Thoracic aorta (tissue), 2 donors: ENCODE results near the gene PPP2R2D. TPM values are rescaled to one million over a fixed set of nuclear protein-coding genes. Genes with fewer than 3 reads are reported as not detected.
A peak's percentile ranks its signal among the peaks of the same experiment; 100 is the strongest.

Source experiments
- ATAC-seq: fragments of 150-250 bp; one replicate; pipeline ENCODE4 v1.8.0; 2017; ENCODE audit warnings: low read depth; ENCODE audit not compliant: insufficient number of reproducible peaks, low FRiP score
- DNase-seq: peaks from one replicate; pipeline ENCODE4 v3.0.0-alpha.2; 2020; ENCODE audit warnings: low spot score
- H3K27ac ChIP-seq, 2 donors: fragments of 200-600 bp; sonication (generic); 1 replicate in 1 of 2; 2 replicates in 1 of 2; pipeline ENCODE4 v1.5.1; 2016; ENCODE audit warnings: mild to moderate bottlenecking in 2 of 2, moderate library complexity in 2 of 2
- H3K27me3 ChIP-seq: fragments of 200-600 bp; sonication (generic); replicated peaks from 2 replicates; pipeline ENCODE4 v1.6.0; 2016; ENCODE audit warnings: mild to moderate bottlenecking; ENCODE audit not compliant: insufficient read depth
- H3K36me3 ChIP-seq: fragments of 200-600 bp; sonication (generic); one replicate; pipeline ENCODE4 v1.5.1; 2016
- H3K4me1 ChIP-seq, 2 donors: fragments of 200-600 bp; sonication (generic); 1 replicate in 1 of 2; 2 replicates in 1 of 2; pipeline versions ENCODE4 v1.5.1 to v1.6.0; 2016; ENCODE audit warnings: low read depth in 2 of 2, mild to moderate bottlenecking in 1 of 2; ENCODE audit not compliant: control insufficient read depth in 1 of 2
- H3K4me3 ChIP-seq: fragments of 200-600 bp; sonication (generic); 2 replicates; pipeline ENCODE4 v1.5.1; 2016; ENCODE audit warnings: mild to moderate bottlenecking
- H3K9me3 ChIP-seq: fragments of 200-600 bp; sonication (generic); 2 replicates; pipeline ENCODE4 v1.5.1; 2016
- total RNA-seq, 2 donors: library from RNA; depleted of rRNA; stranded (reverse); fragments of >200 nt; gene quantifications; one replicate each; pipeline versions ENCODE4 v1.1.0 to v1.2.3, GENCODE V29; 2016
- TF ChIP-seq, protein P1 (sequence below): fragments of 200-600 bp; sonication (generic); IDR thresholded peaks from one replicate; pipeline ENCODE4 v1.5.1; 2019; ENCODE audit warnings: antibody characterized with exemption

The PPP2R2D gene
- total RNA-seq, 2 donors from 2014 or later = 23.0 to 34.1 TPM

- ATAC-seq = no peak
- no peak for DNase-seq
- no peaks in the 10 kb centered on the region for H3K27me3 ChIP-seq
- no peak overlapping the region for H3K27ac ChIP-seq
- TF ChIP-seq, protein P1, sequence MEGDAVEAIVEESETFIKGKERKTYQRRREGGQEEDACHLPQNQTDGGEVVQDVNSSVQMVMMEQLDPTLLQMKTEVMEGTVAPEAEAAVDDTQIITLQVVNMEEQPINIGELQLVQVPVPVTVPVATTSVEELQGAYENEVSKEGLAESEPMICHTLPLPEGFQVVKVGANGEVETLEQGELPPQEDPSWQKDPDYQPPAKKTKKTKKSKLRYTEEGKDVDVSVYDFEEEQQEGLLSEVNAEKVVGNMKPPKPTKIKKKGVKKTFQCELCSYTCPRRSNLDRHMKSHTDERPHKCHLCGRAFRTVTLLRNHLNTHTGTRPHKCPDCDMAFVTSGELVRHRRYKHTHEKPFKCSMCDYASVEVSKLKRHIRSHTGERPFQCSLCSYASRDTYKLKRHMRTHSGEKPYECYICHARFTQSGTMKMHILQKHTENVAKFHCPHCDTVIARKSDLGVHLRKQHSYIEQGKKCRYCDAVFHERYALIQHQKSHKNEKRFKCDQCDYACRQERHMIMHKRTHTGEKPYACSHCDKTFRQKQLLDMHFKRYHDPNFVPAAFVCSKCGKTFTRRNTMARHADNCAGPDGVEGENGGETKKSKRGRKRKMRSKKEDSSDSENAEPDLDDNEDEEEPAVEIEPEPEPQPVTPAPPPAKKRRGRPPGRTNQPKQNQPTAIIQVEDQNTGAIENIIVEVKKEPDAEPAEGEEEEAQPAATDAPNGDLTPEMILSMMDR = no peak
- H3K36me3 ChIP-seq = no peaks in the 10 kb centered on the region
- no peaks in the 10 kb centered on the region for H3K9me3 ChIP-seq
- peak overlapping the region; percentile 96 for H3K4me3 ChIP-seq
- peaks cover 9 to 29% of the 10 kb centered on the region in 2 donors for H3K4me1 ChIP-seq
These were observed 78.5 kb downstream of the PPP2R2D start for GRCh38 chr10:131979336-131979735.

DNA sequence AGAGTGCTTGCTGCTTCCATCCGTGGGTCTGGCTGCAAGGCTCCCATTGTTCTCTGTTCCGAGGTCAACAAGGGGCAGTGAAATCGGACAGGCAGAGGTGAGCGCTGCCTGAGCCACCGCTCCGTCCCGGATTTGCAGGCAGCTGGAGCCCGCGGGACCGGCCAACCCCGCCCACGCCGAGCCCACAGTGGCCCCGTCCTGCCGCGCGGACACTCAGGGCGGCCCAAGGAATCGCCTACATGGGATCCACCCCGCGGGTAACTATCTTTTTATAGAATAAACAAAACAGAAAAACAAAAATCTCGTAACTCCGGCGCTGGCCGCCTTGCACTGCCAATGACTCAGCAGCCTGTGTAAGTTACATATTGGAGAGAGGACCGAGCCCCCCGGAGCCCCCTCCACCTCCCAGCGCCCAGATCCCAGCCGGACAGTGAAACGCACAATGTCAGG lies 79.0 kb downstream of the PPP2R2D start:
- H3K36me3 ChIP-seq = no peaks in the 10 kb centered on the region
- TF ChIP-seq, protein P1 = no peak
- no peak overlapping the region for H3K27ac ChIP-seq
- DNase-seq (no peak), ATAC-seq (no peak)
- peak overlapping the region; percentile 96 for H3K4me3 ChIP-seq
- no peaks in the 10 kb centered on the region for H3K9me3 ChIP-seq
- H3K4me1 ChIP-seq = peaks cover 9 to 29% of the 10 kb centered on the region in 2 donors
- no peaks in the 10 kb centered on the region for H3K27me3 ChIP-seq

- H3K27me3 ChIP-seq = no peaks in the 10 kb centered on the region
- DNase-seq (no peak), ATAC-seq (no peak)
- TF ChIP-seq, protein P1 = no peak
- peaks cover 9 to 29% of the 10 kb centered on the region in 2 donors for H3K4me1 ChIP-seq
- H3K4me3 ChIP-seq = peak overlapping the region; percentile 96
- no peaks in the 10 kb centered on the region for H3K36me3 ChIP-seq
- H3K9me3 ChIP-seq = no peaks in the 10 kb centered on the region
- no peak overlapping the region for H3K27ac ChIP-seq
These were observed 79.5 kb downstream of the PPP2R2D start for GRCh38 chr10:131980321-131980720.

GRCh38 chr10:131980761-131981428 lies 80.1 kb downstream of the PPP2R2D start:
- Histone ChIP-seq H3K9me3 (no peaks in the 10 kb centered on the region), H3K4me1 (peaks cover 9 to 29% of the 10 kb centered on the region in 2 donors), H3K4me3 (peak overlapping the region; percentile 96), H3K27me3 (no peaks in the 10 kb centered on the region), H3K27ac (peak overlapping the region in 1 of 2 donors; percentile 19), H3K36me3 (no peaks in the 10 kb centered on the region)
- ATAC-seq (no peak), DNase-seq (no peak)
- TF ChIP-seq, protein P1 = no peak

GRCh38 chr10:131981429-131982184 lies 80.8 kb downstream of the PPP2R2D start, which contains the start of gene BNIP3:
Gene BNIP3, minus strand, starts transcription at chr10:131981923. Its CDS starts 117 bp downstream, at chr10:131981806.
- peak; percentile 75 for ATAC-seq
- peak within 1 kb of the TSS; percentile 19 to 20 for H3K27ac ChIP-seq
- no peaks in the 10 kb centered on the region for H3K36me3 ChIP-seq

More at GRCh38 chr10:131981429-131982184, 80.8 kb downstream of the PPP2R2D start, which contains the start of gene BNIP3:
- Histone ChIP-seq H3K9me3 (no peaks in the 10 kb centered on the region), H3K27me3 (no peaks in the 10 kb centered on the region), H3K4me3 (peak within 1 kb of the TSS; percentile 96), H3K4me1 (peaks cover 9 to 29% of the 10 kb centered on the region in 2 donors)
- peak; percentile 50 for DNase-seq
- TF ChIP-seq, protein P1 = peak; percentile 23
